Aorta (tissue), 5 donors: ENCODE data around the gene BLOC1S5. TPM values are rescaled to one million over a fixed set of nuclear protein-coding genes. Genes with fewer than 3 reads are reported as not detected.
A peak's percentile ranks its signal among the peaks of the same experiment; 100 is the strongest.

Source experiments
- ATAC-seq: fragments of 200-7000 bp; cut with Tn5 transposase; one replicate; pipeline ENCODE4 v1.9.1; 2022; ENCODE audit warnings: moderate library complexity; ENCODE audit not compliant: low FRiP score
- DNase-seq, 2 donors: peaks; one replicate each; pipeline ENCODE4 v3.0.0-alpha.2; 2020
- H3K27ac ChIP-seq, 2 donors: one replicate each; pipeline ENCODE4 v1.5.1; 2013; ENCODE audit warnings: low read length in 2 of 2, mild to moderate bottlenecking in 2 of 2, moderate library complexity in 2 of 2, control low read depth in 1 of 2, inconsistent platforms in 1 of 2, low read depth in 1 of 2
- H3K27me3 ChIP-seq, 2 donors: one replicate each; pipeline ENCODE4 v1.6.1; 2013; ENCODE audit warnings: control low read depth in 1 of 2, low read length in 1 of 2, mild to moderate bottlenecking in 1 of 2, moderate library complexity in 1 of 2; ENCODE audit not compliant: insufficient read depth in 2 of 2, control insufficient read depth in 1 of 2
- H3K36me3 ChIP-seq, 2 donors: one replicate each; pipeline ENCODE4 v1.6.1; 2013; ENCODE audit warnings: control low read depth in 1 of 2, low read length in 1 of 2, mild to moderate bottlenecking in 1 of 2; ENCODE audit not compliant: insufficient read depth in 2 of 2, control insufficient read depth in 1 of 2
- H3K4me1 ChIP-seq, 2 donors: one replicate each; pipeline ENCODE4 v1.6.1; 2013; ENCODE audit warnings: low read length in 2 of 2, control low read depth in 1 of 2, mild to moderate bottlenecking in 1 of 2, moderate library complexity in 1 of 2; ENCODE audit not compliant: insufficient read depth in 2 of 2, control insufficient read depth in 1 of 2
- H3K4me3 ChIP-seq, 2 donors: one replicate each; pipeline ENCODE4 v1.5.1; 2013; ENCODE audit warnings: low read length in 2 of 2, control low read depth in 1 of 2, mild to moderate bottlenecking in 1 of 2
- H3K9me3 ChIP-seq: one replicate; pipeline ENCODE4 v1.6.1; 2013; ENCODE audit warnings: mild to moderate bottlenecking, low read length; ENCODE audit not compliant: control insufficient read depth
- WGBS, 2 donors: extraction: QIAGEN DNeasy Blood & Tissue Kit; methylation state at CpG; one replicate each; pipeline ENCODE4 v1.1.7; 2013; 5-methylcytosine and 5-hydroxymethylcytosine counted together
- intact Hi-C, 2 donors: fragments of 100-400 bp; cut with DNase I; formaldehyde crosslinking; loops; one replicate each; pipeline versions ENCODE4 v1.14.2 to v1.15.0; 2022
- polyA plus RNA-seq, 2 donors: library from polyadenylated mRNA; stranded (reverse); fragments of 200-250 nt; gene quantifications; one replicate each; pipeline ENCODE4 v1.2.3, GENCODE V29; 2013
- total RNA-seq, 2 donors: library from RNA; stranded (reverse); fragmentation: NEBNext Ultra II Directional; extraction: Animal tissue kit (Norgen Biotek cat#: 25700); gene quantifications; one replicate each; pipeline ENCODE4 v1.2.1, GENCODE V29; 2021
- donor health status: healthy with polysubstance abuse.
- donor health status: Bipolar disorder and iron deficiency.
- donor health status: DM: no; HTN: no; CAD: no.
- donor health status: DM: no; HTN: no; CAD: no.
- donor health status: DM: yes; HTN: yes; CAD: no.

BLOC1S5 gene
- total and polyA plus RNA-seq, 4 donors, result 7.6 to 24.0 (median 9.7) TPM

DNA sequence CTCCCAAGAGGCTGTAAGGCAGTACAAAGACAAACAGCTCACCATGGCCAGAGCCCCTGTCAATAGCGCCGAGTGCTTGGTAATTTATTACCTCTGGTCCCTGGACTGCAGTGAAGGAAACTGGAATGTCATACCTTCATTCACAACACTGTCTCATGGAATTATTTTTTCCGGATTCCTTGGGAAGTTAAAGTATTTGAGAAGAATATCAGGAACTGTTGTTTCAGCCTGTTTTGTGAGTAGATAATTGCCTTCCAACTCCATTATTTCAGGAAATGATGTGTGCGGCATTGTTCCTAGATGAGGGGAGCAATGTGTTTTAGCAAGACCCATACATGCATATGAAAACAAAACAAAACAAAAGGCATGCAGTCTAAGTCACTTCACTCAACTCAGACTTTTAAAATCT, 64.0 kb downstream of the BLOC1S5 start:
- DNase-seq (no peak), ATAC-seq (no peak)
- no peaks in the 10 kb centered on the region for H3K36me3 ChIP-seq
- 11 to 15% methylated on average over 4 of the region's 4 CpGs for WGBS, 2 donors
- no peaks in the 10 kb centered on the region for H3K4me1 ChIP-seq
- H3K27ac ChIP-seq, result no peak overlapping the region
- intact Hi-C loops, result loop anchor here in 1 of 2 donors (10.0 kb wide), 1 partner anchor 275 kb away; the partner anchor contains the start of gene BMP6
- H3K9me3 ChIP-seq, result no peaks in the 10 kb centered on the region
- H3K27me3 ChIP-seq, result no peaks in the 10 kb centered on the region
- H3K4me3 ChIP-seq, result no peak overlapping the region

DNA sequence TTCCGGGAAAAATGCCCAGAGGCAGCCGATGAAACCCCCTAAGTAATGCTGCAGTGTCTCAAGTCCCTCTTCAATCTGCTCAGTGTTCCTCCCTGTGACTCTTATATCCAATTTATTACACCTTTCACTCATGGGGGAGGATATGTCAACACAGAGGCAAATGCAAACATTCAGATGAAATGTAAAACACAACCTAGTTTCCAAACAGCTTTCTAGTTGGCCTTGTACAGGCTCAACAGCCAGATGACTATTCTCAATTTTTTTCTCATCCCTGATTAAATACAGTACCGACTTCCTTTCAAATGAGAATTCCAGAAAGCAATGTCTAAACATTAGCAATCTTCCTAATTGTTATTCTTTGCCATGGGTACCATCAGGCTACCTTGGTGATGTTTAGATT, 65.0 kb downstream of the BLOC1S5 start:
- DNase-seq (no peak), ATAC-seq (no peak)
- WGBS, 2 donors, result 79 to 86% methylated on average over 3 of the region's 3 CpGs
- Histone ChIP-seq H3K4me3 (no peak overlapping the region), H3K9me3 (no peaks in the 10 kb centered on the region), H3K27me3 (no peaks in the 10 kb centered on the region), H3K4me1 (no peaks in the 10 kb centered on the region), H3K36me3 (no peaks in the 10 kb centered on the region), H3K27ac (no peak overlapping the region)
- intact Hi-C loops, result no loop called here

DNA sequence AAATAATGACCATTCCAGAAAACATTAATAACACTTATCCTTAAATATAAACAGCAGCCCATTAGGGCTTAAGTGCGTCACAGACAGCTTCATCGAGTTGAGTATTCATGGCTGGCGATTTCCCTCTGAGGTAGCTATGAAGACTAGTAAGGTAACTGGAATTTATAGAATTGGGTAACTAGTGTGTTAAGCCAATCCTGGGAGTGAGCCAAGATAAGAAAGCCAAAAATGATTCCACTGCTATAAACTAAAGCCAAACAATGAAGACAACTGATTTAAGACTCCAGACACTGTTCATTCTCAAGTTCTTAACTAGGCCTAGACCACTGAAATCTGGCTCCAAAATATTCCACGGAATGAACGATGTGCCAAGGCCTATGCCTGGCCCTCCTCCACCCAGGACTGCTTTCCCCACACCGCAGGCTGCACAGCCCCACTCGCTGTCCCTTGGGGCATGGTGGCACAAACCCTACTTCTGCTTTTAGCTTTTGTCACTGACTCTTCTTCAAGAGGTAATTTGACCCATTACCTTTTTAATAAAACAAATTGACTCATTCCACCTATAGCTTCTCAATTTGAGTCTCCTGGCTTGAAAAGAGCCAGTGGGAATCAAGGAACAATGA, 66.0 kb downstream of the BLOC1S5 start:
- ATAC-seq (peak; percentile 46), DNase-seq (no peak)
- 66 to 68% methylated on average over 7 of the region's 7 CpGs for WGBS, 2 donors
- Histone ChIP-seq H3K4me3 (no peak overlapping the region), H3K9me3 (no peaks in the 10 kb centered on the region), H3K36me3 (no peaks in the 10 kb centered on the region), H3K27ac (no peak overlapping the region), H3K4me1 (no peaks in the 10 kb centered on the region), H3K27me3 (no peaks in the 10 kb centered on the region)
- intact Hi-C loops, result no loop called here

DNA sequence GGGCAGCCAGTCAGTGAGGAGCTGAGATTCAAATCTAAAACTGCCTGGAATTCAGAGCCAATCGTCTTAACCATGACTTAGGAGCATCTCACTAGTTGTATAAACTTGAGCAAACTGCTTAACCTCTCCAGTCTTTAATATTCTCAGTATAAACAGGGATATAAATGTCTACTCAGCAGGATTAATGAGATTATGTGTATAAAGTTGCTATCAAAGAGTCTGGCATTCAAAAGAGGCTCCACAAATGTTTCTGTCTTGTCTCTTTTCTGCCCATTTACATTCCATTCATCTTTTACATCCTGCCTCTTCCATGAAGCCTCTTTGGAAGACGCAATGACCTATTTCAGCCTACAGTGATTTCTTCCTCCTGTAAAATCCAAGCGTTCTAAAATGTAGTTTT, 66.9 kb downstream of the BLOC1S5 start:
- 83 to 86% methylated on average over 3 of the region's 3 CpGs for WGBS, 2 donors
- Histone ChIP-seq H3K4me3 (no peak overlapping the region), H3K27ac (no peak overlapping the region), H3K4me1 (peaks cover 0 to under 1% of the 10 kb centered on the region in 2 donors), H3K9me3 (no peaks in the 10 kb centered on the region), H3K27me3 (no peaks in the 10 kb centered on the region), H3K36me3 (no peaks in the 10 kb centered on the region)
- no peak for ATAC-seq
- intact Hi-C loops, result no loop called here
- DNase-seq, result no peak

DNA sequence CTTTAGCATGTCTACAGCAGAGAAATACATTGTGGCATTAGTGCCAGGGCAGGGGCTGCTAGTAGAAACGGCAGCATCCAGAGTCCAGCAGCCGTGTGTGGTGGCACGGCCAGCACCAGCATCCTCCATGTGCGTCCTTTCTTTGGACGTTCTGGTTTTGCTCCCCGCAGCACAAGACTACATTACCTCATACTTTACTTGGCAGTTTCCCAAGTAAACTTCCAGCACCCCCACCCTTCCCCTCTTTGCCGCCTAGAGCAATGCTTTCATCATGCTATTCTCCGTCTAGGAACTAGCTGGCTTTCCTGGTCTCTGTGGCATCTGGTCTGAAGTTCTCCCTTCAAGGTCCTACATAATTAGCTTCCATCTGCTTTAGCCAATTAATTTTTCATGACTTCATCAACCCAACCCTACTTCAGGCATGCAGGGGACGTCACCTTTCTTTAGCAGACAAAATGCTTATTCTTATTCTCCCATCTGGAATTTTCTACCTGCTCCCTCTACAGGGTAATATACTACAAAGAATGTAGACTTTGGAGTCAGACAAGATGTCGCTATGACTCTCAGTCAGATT, 67.6 kb downstream of the BLOC1S5 start:
- intact Hi-C loops, result no loop called here
- H3K4me1 ChIP-seq, result peaks cover 0 to 2% of the 10 kb centered on the region in 2 donors
- H3K9me3 ChIP-seq, result no peaks in the 10 kb centered on the region
- H3K27ac ChIP-seq, result no peak overlapping the region
- H3K36me3 ChIP-seq, result no peaks in the 10 kb centered on the region
- DNase-seq (no peak), ATAC-seq (peak; percentile 29)
- 18% methylated on average over 10 of the region's 10 CpGs for WGBS, 2 donors
- H3K27me3 ChIP-seq, result no peaks in the 10 kb centered on the region
- no peak overlapping the region for H3K4me3 ChIP-seq

DNA sequence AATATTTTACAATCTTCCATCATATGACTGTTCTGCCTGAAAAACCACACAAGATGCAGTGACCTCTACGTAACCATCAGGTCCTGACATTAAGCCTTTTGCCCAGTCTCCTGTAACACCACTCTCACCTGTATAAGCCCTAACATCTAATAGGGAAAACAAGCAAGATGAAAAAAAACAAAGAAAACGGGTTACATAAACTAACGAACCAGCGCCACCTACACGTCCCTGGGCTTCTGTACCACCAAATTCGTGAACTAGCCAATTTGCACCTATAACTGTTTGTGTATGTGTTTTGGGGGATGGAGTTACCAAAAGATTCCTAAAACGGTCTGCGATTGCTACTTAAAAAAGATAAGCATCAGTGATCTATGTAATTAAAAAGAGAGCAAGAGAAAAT, 70.2 kb downstream of the BLOC1S5 start:
- Histone ChIP-seq H3K4me1 (peaks cover 0 to 2% of the 10 kb centered on the region in 2 donors), H3K27ac (no peak overlapping the region), H3K4me3 (no peak overlapping the region), H3K36me3 (no peaks in the 10 kb centered on the region), H3K27me3 (no peaks in the 10 kb centered on the region), H3K9me3 (no peaks in the 10 kb centered on the region)
- intact Hi-C loops, result loop anchor here in 1 of 2 donors (5.0 kb wide), 1 partner anchor 82 kb away; the partner anchor contains the start of gene TXNDC5
- 82% methylated on average over 8 of the region's 8 CpGs for WGBS, 2 donors
- no peak for DNase-seq
- no peak for ATAC-seq

DNA sequence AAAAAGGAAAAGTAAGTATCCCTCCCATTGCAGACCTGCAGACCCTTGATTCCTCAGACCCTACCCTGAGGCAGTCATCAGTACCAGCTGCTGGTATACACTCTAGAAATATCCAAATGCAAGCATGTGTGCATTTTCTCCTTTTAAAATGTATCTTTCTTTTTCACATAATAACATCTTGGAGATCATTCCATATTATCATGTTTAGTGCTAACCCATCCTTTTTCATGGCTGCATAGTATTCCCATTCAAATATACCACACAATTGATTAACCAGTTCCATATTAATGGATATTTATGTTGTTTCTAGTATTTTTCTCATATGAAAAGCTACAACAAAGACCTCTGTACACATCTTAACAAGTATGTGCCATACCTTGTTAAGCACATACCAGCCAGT, 70.8 kb downstream of the BLOC1S5 start:
- ATAC-seq (no peak), DNase-seq (no peak)
- Histone ChIP-seq H3K4me3 (no peak overlapping the region), H3K9me3 (no peaks in the 10 kb centered on the region), H3K36me3 (no peaks in the 10 kb centered on the region), H3K4me1 (peaks cover 0 to 2% of the 10 kb centered on the region in 2 donors), H3K27me3 (no peaks in the 10 kb centered on the region), H3K27ac (no peak overlapping the region)
- intact Hi-C loops, result loop anchor here in 1 of 2 donors (5.0 kb wide), 1 partner anchor 81 kb away; the partner anchor contains the start of gene TXNDC5

DNA sequence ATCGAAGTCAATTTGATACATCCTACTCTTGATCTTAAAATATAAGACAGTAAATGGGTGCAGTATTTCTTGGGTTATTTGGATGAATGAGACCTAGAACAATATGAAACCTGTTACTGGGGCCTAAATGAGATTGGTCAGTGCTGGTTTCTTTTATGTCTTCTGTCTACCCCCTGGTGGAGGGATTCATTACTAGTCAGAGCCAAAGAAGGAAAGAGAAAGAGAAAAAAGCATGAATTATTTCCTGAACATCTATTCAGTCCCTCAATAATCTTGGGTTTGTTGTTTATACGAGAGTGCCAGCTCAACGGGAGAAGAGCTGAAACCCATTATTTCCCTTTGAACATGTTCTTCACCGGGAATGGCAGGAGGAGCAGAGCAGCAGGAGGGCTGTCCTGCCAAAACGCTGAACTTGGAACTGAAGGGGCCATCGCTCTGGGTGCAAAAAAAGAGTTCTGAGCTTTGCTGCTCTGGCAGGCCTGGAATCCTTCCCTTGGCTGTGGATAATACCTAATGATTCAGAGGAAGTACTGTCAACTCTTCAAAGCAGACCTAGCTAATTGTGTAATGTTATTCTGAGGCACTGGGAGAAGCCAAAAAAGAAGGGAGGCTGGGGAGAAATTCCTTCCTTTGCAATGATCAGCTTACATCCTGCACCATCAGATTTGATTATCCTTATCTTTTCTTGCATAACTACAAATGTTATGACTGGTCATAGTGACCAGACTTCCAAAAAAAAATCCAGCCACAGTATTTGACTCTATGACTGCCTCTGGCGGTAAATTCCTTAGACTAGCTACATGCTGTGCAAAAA, 72.0 kb downstream of the BLOC1S5 start:
- 18 to 19% methylated on average over 7 of the region's 7 CpGs for WGBS, 2 donors
- no peaks in the 10 kb centered on the region for H3K9me3 ChIP-seq
- DNase-seq (peak in 1 of 2 donors; percentile 61), ATAC-seq (peak; percentile 71)
- H3K4me1 ChIP-seq, result peaks cover 0 to 2% of the 10 kb centered on the region in 2 donors
- no peaks in the 10 kb centered on the region for H3K36me3 ChIP-seq
- H3K4me3 ChIP-seq, result no peak overlapping the region
- intact Hi-C loops, result loop anchor here in 1 of 2 donors (5.0 kb wide), 1 partner anchor 80 kb away; the partner anchor contains the start of gene TXNDC5
- peak overlapping the region in 1 of 2 donors; percentile 36 for H3K27ac ChIP-seq
- H3K27me3 ChIP-seq, result no peaks in the 10 kb centered on the region
